ENCODE data around the gene RALGAPB.
A peak's percentile ranks its signal among the peaks of the same experiment; 100 is the strongest.

DNA sequence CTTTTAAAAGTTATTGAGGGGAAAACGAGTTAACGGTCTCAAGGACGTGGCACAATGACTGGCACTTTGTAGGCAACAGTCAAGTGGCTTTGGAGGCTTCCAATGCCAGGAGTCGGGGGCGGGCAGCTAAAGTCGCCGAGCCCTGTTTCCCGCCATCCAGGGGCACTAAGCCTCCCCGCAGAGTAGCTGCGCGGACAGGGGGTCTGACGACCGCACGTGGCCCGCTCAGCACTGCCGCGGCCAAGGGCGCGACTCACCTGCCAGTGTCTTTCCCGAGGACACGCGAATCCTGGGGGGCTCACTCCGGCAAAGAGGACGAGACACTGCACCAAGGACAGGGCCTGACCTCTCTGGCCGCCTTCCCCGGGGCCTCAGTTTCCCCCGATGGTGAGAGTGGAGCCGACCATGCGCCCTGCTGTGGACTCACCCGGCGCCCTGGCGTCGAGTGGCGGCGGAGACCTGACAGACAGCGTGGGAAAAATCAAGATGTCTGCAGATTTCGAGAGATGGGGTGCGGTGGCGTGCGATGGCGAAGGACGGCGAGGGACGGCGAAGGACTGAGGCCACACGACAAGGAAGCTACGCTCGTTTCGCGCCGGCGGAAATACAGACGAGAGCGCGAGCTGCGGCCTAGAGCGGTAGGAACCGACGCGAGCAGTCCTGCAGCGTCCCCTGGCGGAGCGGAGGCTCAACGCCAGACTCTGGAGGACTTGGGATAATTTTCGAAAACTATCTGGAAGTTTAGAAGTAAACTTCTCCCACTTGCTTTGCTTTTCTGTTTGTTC is 37.7 kb upstream of the RALGAPB start, which contains the start of gene SNHG17:
- TF ChIP-seq, protein P1, sequence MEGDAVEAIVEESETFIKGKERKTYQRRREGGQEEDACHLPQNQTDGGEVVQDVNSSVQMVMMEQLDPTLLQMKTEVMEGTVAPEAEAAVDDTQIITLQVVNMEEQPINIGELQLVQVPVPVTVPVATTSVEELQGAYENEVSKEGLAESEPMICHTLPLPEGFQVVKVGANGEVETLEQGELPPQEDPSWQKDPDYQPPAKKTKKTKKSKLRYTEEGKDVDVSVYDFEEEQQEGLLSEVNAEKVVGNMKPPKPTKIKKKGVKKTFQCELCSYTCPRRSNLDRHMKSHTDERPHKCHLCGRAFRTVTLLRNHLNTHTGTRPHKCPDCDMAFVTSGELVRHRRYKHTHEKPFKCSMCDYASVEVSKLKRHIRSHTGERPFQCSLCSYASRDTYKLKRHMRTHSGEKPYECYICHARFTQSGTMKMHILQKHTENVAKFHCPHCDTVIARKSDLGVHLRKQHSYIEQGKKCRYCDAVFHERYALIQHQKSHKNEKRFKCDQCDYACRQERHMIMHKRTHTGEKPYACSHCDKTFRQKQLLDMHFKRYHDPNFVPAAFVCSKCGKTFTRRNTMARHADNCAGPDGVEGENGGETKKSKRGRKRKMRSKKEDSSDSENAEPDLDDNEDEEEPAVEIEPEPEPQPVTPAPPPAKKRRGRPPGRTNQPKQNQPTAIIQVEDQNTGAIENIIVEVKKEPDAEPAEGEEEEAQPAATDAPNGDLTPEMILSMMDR (IDR thresholded peaks at IDR 0.05; ENCODE audit: borderline replicate concordance, extremely low read depth, low read length, poor library complexity, severe bottlenecking), result peak; percentile 100
- TF ChIP-seq EZH2 (IDR thresholded peaks at IDR 0.05; ENCODE audit: borderline replicate concordance, low read depth, low read length, severe bottlenecking), result no peak

All from DND-41 (cell line).